CD14-positive monocyte (primary cell): ENCODE measurements around the gene ZNF488. TPM values are rescaled to one million over a fixed set of nuclear protein-coding genes. Genes with fewer than 3 reads are reported as not detected.
A peak's percentile ranks its signal among the peaks of the same experiment; 100 is the strongest.

Experiments used
- DNase-seq, 3 donors: peaks; one replicate each; pipeline ENCODE4 v3.0.0-alpha.2; 2011 to 2022
- H2AFZ ChIP-seq: 2 replicates; pipeline ENCODE4 v1.6.0; 2012; ENCODE audit warnings: mild to moderate bottlenecking, low read depth, low read length, inconsistent platforms; ENCODE audit not compliant: insufficient read depth, poor library complexity, severe bottlenecking
- H3K27ac ChIP-seq, 2 donors: 1 replicate in 1 of 2; 2 replicates in 1 of 2; pipeline ENCODE4 v1.5.1; 2012 to 2013; ENCODE audit warnings: low read length in 2 of 2, control low read depth in 1 of 2, inconsistent platforms in 1 of 2, low read depth in 1 of 2, mild to moderate bottlenecking in 1 of 2
- H3K27me3 ChIP-seq, 2 donors: one replicate each; pipeline versions ENCODE4 v1.6.0 to v1.6.1; 2011 to 2013; ENCODE audit warnings: low read length in 2 of 2; ENCODE audit not compliant: control insufficient read depth in 2 of 2, insufficient read depth in 2 of 2
- H3K36me3 ChIP-seq, 2 donors: replicated peaks in 1 of 2; 1 replicate in 1 of 2; 2 replicates in 1 of 2; pipeline versions ENCODE4 v1.5.1 to v1.6.1; 2012 to 2013; ENCODE audit warnings: low read length in 2 of 2, control low read depth in 1 of 2, inconsistent platforms in 1 of 2, mild to moderate bottlenecking in 1 of 2; ENCODE audit not compliant: insufficient read depth in 2 of 2, control insufficient read depth in 1 of 2
- H3K4me1 ChIP-seq, 2 donors: 1 replicate in 1 of 2; 2 replicates in 1 of 2; pipeline versions ENCODE4 v1.5.1 to v1.6.1; 2012 to 2013; ENCODE audit warnings: low read length in 2 of 2, control low read depth in 1 of 2, inconsistent platforms in 1 of 2, mild to moderate bottlenecking in 1 of 2, moderate library complexity in 1 of 2; ENCODE audit not compliant: insufficient read depth in 2 of 2, control insufficient read depth in 1 of 2
- H3K4me2 ChIP-seq: replicated peaks from 2 replicates; pipeline ENCODE3; 2012; ENCODE audit warnings: low read length, moderate library complexity, mild to moderate bottlenecking; ENCODE audit not compliant: poor library complexity, severe bottlenecking; ENCODE audit errors: extremely low read depth
- H3K4me3 ChIP-seq, 3 experiments: fragments of 200-600 bp in 1 of 3; sonication (generic) in 1 of 3; replicated peaks in 1 of 3; 1 replicate in 2 of 3; 2 replicates in 1 of 3; pipeline ENCODE4 v1.5.1; 2011 to 2013; ENCODE audit warnings: low read length in 3 of 3, mild to moderate bottlenecking in 3 of 3, control low read depth in 2 of 3, low read depth in 2 of 3, inconsistent platforms in 1 of 3, moderate library complexity in 1 of 3
- H3K79me2 ChIP-seq: 2 replicates; pipeline ENCODE4 v1.6.0; 2012; ENCODE audit warnings: mild to moderate bottlenecking, control low read depth, inconsistent platforms, low read length, moderate library complexity; ENCODE audit not compliant: insufficient read depth
- H3K9ac ChIP-seq: 2 replicates; pipeline ENCODE4 v1.6.0; 2017; ENCODE audit warnings: low read length, mild to moderate bottlenecking; ENCODE audit not compliant: insufficient read depth, poor library complexity, severe bottlenecking
- H3K9me3 ChIP-seq, 2 donors: replicated peaks in 1 of 2; 1 replicate in 1 of 2; 2 replicates in 1 of 2; pipeline versions ENCODE4 v1.5.1 to v1.6.1; 2012 to 2013; ENCODE audit warnings: low read length in 2 of 2, control low read depth in 1 of 2; ENCODE audit not compliant: control insufficient read depth in 1 of 2, insufficient read depth in 1 of 2
- H4K20me1 ChIP-seq: 2 replicates; pipeline ENCODE4 v1.6.0; 2012; ENCODE audit warnings: mild to moderate bottlenecking, low read length, control low read depth, moderate library complexity; ENCODE audit not compliant: insufficient read depth
- H3K27ac Mint-ChIP-seq, 7 donors: one replicate each; pipeline ENCODE4 v1.8.0; 2020; ENCODE audit warnings: mild to moderate bottlenecking in 7 of 7, mixed read lengths in 7 of 7, moderate library complexity in 6 of 7, inconsistent platforms in 2 of 7
- H3K27me3 Mint-ChIP-seq, 3 donors: one replicate each; pipeline ENCODE4 v1.8.0; 2021 to 2022; ENCODE audit warnings: low read depth in 3 of 3, mild to moderate bottlenecking in 3 of 3, mixed read lengths in 3 of 3, moderate library complexity in 3 of 3, inconsistent platforms in 1 of 3
- H3K36me3 Mint-ChIP-seq, 2 donors: one replicate each; pipeline ENCODE4 v1.8.0; 2020; ENCODE audit warnings: mixed read lengths in 2 of 2, inconsistent platforms in 1 of 2, mild to moderate bottlenecking in 1 of 2
- H3K4me1 Mint-ChIP-seq: one replicate; pipeline ENCODE4 v1.8.0; 2020; ENCODE audit warnings: mild to moderate bottlenecking, mixed read lengths
- H3K4me3 Mint-ChIP-seq, 2 donors: one replicate each; pipeline ENCODE4 v1.8.0; 2020; ENCODE audit warnings: mild to moderate bottlenecking in 2 of 2, mixed read lengths in 2 of 2, moderate library complexity in 1 of 2
- H3K9me3 Mint-ChIP-seq, 7 donors: one replicate each; pipeline ENCODE4 v1.8.0; 2020 to 2022; ENCODE audit warnings: mixed read lengths in 7 of 7, mild to moderate bottlenecking in 6 of 7, moderate library complexity in 6 of 7, inconsistent platforms in 2 of 7
- WGBS: methylation state at CpG from one replicate; pipeline ENCODE4 v1.1.5; 2013; ENCODE audit warnings: missing lambda C conversion rate; ENCODE audit not compliant: insufficient coverage; 5-methylcytosine and 5-hydroxymethylcytosine counted together
- intact Hi-C, 2 donors: fragments of 100-400 bp; cut with micrococcal nuclease; formaldehyde crosslinking; loops; one replicate each; pipeline versions ENCODE4 v1.15.0 to v1.15.1; 2023
- polyA plus RNA-seq, 3 donors: library from polyadenylated mRNA; depleted of rRNA in 1 of 3; unstranded in 2 of 3; stranded (reverse) in 1 of 3; fragments of 300-500 nt in 2 of 3; fragments of >200 nt in 1 of 3; fragmentation: Illumina TruSeq in 2 of 3; gene quantifications; 1 replicate in 2 of 3; 2 replicates in 1 of 3; pipeline ENCODE4 v1.2.3, GENCODE V29; 2012 to 2021
- TF ChIP-seq, protein P1 (sequence below): fragments of 200-600 bp; IDR thresholded peaks from one replicate; pipeline ENCODE4 v1.8.0; 2022; ENCODE audit warnings: antibody characterized with exemption, mild to moderate bottlenecking

The ZNF488 gene
- polyA plus RNA-seq, 3 donors = not detected

DNA sequence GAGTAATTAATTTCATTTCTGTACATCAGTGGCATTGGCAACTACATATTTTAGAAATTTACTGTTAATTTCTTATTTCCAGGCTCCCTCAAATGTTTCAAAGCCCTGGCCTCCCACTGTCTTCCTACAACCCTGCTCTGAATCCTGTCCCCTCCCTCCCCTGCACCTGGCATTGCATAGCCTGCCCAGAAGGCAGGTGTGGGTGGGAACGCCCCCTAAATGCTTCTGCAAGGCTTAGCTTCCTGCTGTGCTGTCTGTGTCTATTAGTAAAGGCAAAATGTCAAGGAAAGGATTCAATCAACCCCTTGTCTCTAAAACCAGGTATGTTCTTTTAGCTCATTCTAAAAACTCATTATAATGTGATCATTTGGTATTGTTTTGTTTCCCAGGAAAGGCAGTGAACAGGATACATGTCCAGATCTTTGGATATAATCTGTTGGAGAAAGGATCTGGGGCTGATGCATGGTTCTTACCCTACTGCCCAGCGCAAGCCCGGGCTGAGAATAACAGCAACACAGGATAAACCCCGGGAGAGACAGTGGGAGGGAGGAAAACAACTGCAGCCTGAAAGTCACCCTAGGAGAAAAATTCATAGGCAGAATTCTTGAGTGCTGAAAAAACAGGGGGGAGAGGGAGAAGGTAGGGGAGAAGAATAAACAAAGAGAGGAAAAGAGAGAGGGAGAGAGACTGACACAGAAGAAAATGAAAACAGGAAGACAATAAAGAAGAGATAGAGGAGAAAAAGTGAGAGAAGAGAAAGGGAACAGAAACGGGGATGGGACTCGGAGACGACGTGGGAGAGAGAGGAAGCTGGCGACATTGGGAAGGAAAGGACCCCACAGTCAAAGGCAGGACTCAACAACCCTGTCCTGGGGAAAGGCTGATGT is 589 bp downstream of the ZNF488 start:
- intact Hi-C loops = no loop called here
- DNase-seq = no peak
- peaks cover 7 to 18% (median 8%) of the 10 kb centered on the region in 7 donors for H3K9me3 Mint-ChIP-seq
- Histone ChIP-seq H3K79me2 (no peaks in the 10 kb centered on the region), H2AFZ (peak overlapping the region; percentile 90), H3K9me3 (peaks cover 0 to 5% of the 10 kb centered on the region in 2 donors), H3K9ac (peak overlapping the region; percentile 74), H3K4me2 (peak overlapping the region; percentile 81), H3K27ac (no peak overlapping the region), H3K27me3 (peaks cover 0 to 3% of the 10 kb centered on the region in 2 donors), H3K4me3 (peak overlapping the region; percentile 62 to 89 (median 71)), H4K20me1 (no peaks in the 10 kb centered on the region), H3K36me3 (no peaks in the 10 kb centered on the region), H3K4me1 (peaks cover 9 to 21% of the 10 kb centered on the region in 2 donors)
- H3K27me3 Mint-ChIP-seq = peaks cover 16 to 35% (median 27%) of the 10 kb centered on the region in 3 donors
- TF ChIP-seq, protein P1, sequence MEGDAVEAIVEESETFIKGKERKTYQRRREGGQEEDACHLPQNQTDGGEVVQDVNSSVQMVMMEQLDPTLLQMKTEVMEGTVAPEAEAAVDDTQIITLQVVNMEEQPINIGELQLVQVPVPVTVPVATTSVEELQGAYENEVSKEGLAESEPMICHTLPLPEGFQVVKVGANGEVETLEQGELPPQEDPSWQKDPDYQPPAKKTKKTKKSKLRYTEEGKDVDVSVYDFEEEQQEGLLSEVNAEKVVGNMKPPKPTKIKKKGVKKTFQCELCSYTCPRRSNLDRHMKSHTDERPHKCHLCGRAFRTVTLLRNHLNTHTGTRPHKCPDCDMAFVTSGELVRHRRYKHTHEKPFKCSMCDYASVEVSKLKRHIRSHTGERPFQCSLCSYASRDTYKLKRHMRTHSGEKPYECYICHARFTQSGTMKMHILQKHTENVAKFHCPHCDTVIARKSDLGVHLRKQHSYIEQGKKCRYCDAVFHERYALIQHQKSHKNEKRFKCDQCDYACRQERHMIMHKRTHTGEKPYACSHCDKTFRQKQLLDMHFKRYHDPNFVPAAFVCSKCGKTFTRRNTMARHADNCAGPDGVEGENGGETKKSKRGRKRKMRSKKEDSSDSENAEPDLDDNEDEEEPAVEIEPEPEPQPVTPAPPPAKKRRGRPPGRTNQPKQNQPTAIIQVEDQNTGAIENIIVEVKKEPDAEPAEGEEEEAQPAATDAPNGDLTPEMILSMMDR = no peak
- H3K4me1 Mint-ChIP-seq = peaks cover 22% of the 10 kb centered on the region
- peak overlapping the region; percentile 83 to 92 for H3K4me3 Mint-ChIP-seq
- peaks cover 5 to 6% of the 10 kb centered on the region in 2 donors for H3K36me3 Mint-ChIP-seq
- 0% methylated on average over 5 of the region's 9 CpGs for WGBS
- H3K27ac Mint-ChIP-seq = peak overlapping the region in 1 of 7 donors; percentile 63

DNA sequence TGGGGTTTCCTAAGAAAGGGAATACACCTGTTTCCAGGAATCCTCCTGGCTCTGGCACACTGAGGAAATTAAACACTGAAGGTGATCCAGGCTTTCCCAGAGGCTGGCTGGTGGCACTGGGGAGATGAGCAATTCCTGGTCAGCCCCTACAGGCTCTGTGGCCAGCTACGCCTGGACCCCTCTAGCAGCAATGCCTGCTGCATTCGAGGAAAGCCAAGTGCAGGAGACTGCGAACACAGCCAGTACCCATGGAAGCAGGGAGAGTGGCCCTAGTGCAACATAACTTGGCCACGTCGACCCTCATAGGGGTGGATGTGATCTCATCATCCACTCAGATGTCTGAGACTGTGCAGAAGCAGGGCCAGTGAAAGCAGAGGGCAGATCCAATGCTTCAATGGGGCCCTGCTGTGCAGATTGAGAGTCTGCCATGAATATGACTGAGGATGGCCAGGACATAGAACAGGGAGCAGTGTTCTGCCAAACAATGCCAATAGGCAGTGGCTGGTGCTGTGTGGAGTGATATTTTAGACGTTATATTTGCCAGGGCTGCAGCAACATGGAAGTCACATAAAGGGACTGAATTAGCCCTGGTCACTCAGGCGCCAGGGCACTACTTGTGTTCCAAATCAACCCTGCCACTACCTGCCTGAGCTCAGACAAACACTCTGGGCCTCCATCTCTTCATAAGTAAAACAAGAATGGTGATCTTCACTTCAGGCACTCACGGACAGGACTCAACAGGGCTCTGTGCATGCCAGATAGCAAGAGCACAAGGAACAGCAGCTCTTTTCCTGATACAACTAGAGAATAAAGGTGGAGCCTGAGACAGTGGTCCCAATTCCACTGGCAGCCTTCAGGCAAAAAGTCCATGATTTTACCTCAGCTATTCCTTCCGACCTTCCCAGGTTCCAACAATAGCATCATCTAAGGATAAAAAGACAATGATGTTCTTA is 2.4 kb downstream of the ZNF488 start:
- peaks cover 30 to 41% (median 39%) of the 10 kb centered on the region in 3 donors for H3K27me3 Mint-ChIP-seq

More for the DNA sequence above, 2.4 kb downstream of the ZNF488 start:
- no peak overlapping the region for H2AFZ ChIP-seq
- no peaks in the 10 kb centered on the region for H3K79me2 ChIP-seq
- Mint-ChIP-seq H3K27ac (no peak overlapping the region), H3K4me1 (peaks cover 22% of the 10 kb centered on the region), H3K9me3 (peaks cover 0 to 7% (median 2%) of the 10 kb centered on the region in 7 donors), H3K4me3 (peak overlapping the region in 1 of 2 donors; percentile 43), H3K36me3 (peaks cover 4 to 5% of the 10 kb centered on the region in 2 donors)
- WGBS = 88% methylated on average over 6 of the region's 9 CpGs
- H3K4me3 ChIP-seq = no peak overlapping the region
- H4K20me1 ChIP-seq = no peaks in the 10 kb centered on the region
- intact Hi-C loops = no loop called here
- H3K4me1 ChIP-seq = peaks cover 9 to 21% of the 10 kb centered on the region in 2 donors
- H3K27me3 ChIP-seq = peaks cover 6 to 13% of the 10 kb centered on the region in 2 donors
- TF ChIP-seq, protein P1 = no peak
- no peak for DNase-seq
- no peak overlapping the region for H3K4me2 ChIP-seq
- H3K9ac ChIP-seq = no peak overlapping the region
- H3K27ac ChIP-seq = no peak overlapping the region
- no peaks in the 10 kb centered on the region for H3K36me3 ChIP-seq
- no peaks in the 10 kb centered on the region for H3K9me3 ChIP-seq
